GM19043 (cell line): ENCODE data around the gene RTRAF.

ENCODE experiments used
- ATAC-seq: cut with Tn5 transposase; IDR thresholded peaks from one replicate; pipeline ENCODE4 v1.9.1; 2021; ENCODE audit warnings: low read depth; ENCODE audit not compliant: unreplicated experiment

Gene RTRAF

GRCh38 chr14:51993285-51993920, 4.1 kb downstream of the RTRAF start:
- ATAC-seq, result no peak

GRCh38 chr14:51996148-51996746, 6.9 kb downstream of the RTRAF start:
- ATAC-seq, result no peak

DNA sequence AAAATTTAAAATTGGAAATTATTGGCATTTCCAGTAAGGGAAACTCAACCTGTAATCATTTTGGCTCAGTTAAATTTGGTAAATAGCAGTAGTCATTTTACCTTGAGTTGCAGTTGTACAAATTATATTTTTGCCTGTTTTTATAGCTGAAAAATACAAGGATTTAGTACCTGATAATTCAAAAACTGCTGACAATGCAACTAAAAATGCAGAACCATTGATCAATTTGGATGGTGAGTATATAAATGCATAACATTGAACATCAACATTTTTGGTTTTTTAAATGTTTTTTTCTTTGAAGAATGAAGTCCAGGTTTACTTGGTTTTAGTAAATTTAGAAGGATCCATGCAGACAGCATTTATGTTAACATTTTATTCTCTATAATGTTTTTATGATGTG, 9.0 kb downstream of the RTRAF start:
- ATAC-seq, result no peak

DNA sequence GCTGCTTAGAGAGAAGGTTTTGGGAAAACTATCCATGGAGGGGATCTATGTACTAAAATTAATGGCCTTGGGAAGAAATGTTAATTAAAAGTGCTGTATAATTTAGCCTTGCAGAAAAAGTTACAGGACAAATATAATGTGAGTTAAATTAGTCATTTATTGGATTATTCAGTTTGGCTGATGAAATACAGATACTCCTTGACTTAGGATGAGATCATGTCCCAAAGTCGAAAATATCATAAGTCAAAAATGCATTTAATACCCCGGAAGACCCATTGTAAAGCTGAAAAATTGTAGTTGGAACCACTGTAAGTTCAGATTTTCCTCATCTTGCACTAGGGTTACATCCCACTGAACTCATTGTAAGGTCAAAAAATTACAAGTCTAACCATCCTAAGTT, 9.7 kb downstream of the RTRAF start:
- no peak for ATAC-seq

- no peak for ATAC-seq
Measured at GRCh38 chr14:52000019-52000582, 10.8 kb downstream of the RTRAF start.

- no peak for ATAC-seq
Measured at GRCh38 chr14:52000696-52001095, 11.3 kb downstream of the RTRAF start.

DNA sequence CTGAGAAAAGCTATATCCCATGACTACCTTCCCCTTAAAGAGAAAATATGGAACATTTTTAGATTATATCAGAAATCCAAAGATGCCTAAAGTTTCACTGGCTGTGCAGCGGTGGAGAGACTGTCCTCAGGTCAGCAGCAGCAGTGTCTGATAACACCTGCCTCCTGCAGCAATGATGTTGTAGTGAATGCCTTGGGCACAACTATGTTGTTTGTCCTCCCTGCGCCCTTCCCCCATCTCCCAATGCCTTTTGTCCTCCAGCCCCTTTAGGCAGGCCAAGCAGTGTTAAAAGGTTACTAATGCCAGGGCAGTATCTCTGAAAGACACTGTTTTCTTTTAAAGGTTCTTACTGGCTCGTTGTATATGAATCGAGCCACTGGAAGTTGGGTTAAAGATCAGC, 13.2 kb downstream of the RTRAF start:
- ATAC-seq, result no peak

- ATAC-seq, result no peak
Measured at GRCh38 chr14:52003324-52003723, 14.0 kb downstream of the RTRAF start.

- no peak for ATAC-seq
Measured at GRCh38 chr14:52005625-52006024, 16.3 kb downstream of the RTRAF start.

DNA sequence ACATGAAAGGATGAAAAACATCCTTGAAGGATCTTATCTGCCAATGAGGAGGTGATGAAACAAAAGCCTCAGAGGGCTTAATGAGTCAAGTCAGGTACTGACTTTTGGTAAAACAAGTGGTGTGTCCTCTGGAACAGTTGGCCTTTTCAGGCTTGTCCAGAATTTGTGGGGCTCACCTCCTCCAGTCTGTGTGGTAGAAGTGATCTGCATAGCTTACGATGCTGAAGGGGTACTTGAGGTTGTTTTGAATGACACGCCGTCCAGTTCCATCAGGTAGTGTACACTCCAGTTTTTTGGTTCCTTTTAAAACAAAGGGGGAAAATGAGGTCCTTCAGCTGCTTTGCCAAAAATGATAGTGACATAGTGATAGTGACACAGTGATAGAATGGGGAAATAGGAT, 17.0 kb downstream of the RTRAF start:
- ATAC-seq, result no peak

DNA sequence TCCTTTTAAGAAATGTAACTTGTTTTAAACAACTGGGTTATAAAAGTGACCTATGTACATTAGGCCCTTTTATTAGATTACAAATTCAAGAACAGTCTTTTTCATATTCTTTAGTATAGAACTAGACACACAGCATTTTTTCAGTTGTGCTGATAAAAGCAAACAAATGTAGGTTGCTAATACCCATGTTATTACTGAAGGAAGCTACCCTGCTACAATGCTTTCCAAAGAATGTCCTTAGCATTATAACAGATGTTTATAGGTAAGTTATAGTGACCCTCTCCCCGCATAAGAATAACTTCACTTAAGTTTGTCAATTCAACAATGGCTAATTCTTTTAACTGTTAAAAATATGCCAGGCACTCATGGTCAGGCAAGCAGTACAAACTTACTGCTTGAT, 17.9 kb downstream of the RTRAF start:
- no peak for ATAC-seq

- no peak for ATAC-seq
Measured at GRCh38 chr14:52007637-52008036, 18.3 kb downstream of the RTRAF start.

GRCh38 chr14:52008136-52008535, 18.8 kb downstream of the RTRAF start:
- ATAC-seq, result no peak

DNA sequence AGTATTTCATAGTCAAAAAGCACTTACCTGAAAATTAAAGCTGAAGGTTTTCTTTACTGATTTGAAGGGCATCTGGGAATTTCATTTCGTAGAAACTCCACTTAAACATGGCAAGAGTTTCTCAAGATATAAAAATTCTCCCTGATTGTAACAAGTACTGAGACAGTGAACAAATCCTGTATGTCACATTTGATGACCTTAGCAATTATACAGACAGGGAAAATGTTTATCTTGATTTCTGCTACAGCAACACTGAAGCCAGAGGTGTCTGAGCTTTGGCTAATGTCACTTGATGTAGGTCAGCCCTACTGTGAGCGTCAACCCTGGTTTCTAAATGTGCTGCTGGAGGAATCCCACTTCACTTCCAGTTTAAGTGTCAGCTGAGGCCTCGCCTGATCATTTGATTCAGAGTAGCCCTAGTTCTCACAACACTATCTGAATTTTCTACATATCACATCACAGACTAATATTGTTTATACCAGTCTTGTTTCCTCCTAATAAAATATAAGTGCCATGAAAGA, 20.9 kb downstream of the RTRAF start:
- no peak for ATAC-seq

DNA sequence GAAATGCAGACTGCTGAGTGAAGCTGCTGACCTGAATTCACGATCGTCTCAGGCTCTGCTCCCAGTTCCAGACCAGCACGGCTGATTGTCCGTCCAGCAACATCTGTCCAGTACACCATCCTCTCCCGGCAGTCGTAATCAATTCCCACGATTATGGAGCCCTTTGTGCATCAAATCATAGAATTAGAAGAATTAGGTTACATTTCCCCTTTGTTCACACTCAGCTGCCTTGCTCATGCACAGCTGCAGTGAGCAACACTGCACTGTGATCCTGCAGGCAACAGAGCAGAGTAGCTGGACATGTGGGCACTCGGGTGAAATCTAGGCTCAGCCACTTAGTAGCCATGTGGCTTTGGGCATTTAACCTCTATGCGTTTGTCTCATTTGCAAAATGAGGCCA, 22.2 kb downstream of the RTRAF start:
- no peak for ATAC-seq

DNA sequence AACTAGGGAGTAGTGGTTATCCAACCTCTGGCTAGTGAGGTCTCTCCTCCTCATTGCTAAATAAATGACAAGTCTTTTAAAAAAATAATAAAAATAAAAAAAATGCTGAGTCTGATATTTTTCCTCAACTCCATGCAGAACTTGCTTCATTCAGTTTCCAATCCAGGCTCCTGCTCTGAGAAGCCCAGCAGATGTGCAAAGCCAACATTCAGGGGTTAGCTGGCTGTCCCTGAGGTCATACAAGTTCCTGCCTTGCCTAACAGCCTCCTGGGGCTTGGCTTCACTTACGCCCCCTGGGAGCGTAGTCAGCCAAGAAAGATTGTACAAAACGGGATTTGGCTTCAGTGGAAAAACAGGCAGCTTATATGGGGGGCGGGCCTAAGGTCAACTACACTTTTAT, 23.3 kb downstream of the RTRAF start:
- no peak for ATAC-seq

- ATAC-seq, result no peak
Measured at GRCh38 chr14:52013984-52014600, 24.7 kb downstream of the RTRAF start.

DNA sequence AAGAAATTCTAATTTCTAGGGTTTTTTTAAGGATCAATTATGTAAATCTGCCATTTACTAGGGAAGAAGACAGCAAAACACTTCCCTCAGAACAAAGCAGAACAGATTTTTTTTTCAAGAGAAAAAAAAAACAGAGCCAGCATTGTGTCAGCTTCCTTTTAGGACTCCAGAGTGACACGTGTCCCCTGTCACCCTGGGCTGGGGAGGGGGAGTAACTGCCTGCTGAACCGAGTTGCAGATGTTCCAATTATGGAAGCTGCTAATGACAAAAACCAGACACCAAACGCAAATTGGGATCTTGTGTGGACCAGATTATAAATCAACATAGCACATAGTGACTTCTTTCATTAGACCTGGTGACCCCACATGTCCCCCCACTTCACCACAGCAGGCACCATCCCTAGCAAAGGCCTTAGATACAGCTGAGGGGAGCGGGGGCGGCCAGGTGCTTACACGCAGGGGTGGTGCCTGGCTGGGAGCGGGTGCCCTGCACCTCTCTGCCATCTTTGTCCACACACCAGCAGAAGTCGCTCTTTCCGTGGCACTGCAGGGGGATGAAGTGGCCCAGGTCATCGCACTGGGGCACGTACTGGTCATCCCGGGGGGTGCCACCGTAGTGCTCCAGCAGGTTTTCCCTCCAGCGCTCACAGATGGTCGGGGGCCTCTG, 25.4 kb downstream of the RTRAF start:
- ATAC-seq, result no peak

DNA sequence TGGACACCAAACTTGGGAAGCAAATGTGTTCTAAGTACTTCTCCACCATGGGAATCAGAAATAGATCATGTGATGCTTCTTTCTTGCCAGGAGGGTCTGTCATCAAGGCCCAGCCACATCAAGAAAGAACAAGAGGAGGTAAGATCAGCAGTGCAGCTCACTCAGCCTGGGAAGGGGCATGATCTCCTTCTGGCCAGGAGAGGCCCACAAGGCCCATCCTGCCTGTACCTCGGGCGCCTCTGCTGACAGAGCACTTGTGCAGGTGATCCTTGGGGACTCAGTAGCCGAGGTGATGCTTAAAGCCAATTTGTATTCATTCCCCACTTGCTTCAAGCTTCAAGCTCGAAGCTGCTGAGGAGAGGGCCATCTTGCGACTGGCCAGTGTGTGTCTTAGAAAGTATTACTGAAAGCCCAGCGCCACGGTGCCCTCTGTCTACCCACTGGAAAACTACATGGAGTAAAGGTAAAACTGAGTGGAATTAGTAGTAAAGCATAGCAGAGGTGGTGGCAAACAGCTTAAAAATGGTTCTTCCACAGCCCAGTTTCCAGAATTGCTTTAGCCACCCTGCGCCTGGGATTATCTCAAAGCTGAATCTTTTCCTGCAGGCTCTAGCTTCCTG, 26.2 kb downstream of the RTRAF start:
- no peak for ATAC-seq

DNA sequence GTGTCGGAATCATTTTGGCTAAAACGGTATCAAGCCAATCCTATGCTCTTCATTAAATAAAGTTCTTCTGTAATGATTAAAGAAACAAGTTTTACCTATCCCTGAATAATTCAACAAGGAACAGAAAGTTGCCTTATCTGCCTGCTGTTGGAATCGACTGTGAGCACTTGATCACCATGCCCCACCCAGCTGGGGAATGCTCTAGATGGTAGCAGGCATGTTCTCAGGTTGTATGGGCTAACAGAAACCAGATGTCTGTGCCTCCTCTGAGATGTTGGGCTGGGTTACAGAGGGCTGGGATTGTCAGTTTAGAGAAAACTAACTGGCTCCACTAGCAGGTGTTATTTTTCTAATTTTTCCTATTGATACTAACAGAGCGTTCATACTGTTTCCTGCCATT, 28.9 kb downstream of the RTRAF start:
- ATAC-seq, result no peak

- ATAC-seq, result no peak
Measured at GRCh38 chr14:52018970-52019369, 29.6 kb downstream of the RTRAF start.
